ENCODE measurements around the gene PARG.

PARG gene

GRCh38 chr10:49798275-49798674 is 143.6 kb downstream of the PARG start:
- no peak for TF ChIP-seq CTCF (IDR thresholded peaks at IDR 0.05; ENCODE audit: insufficient read depth, low read length)
- no peak for DNase-seq (ENCODE audit: low read depth in 1 of 2, low spot score in 1 of 2)
- H3K27me3 ChIP-seq (ENCODE audit: insufficient read depth, poor library complexity, severe bottlenecking), result no peaks in the 10 kb centered on the region
- no peak overlapping the region for H3K4me3 ChIP-seq (replicated peaks; ENCODE audit: insufficient read depth, low read length)
- H3K27ac ChIP-seq (replicated peaks), result no peak overlapping the region

GRCh38 chr10:49791100-49791499 is 150.7 kb downstream of the PARG start:
- Histone ChIP-seq H3K27me3 (ENCODE audit: insufficient read depth, poor library complexity, severe bottlenecking) (no peaks in the 10 kb centered on the region), H3K4me3 (replicated peaks; ENCODE audit: insufficient read depth, low read length) (no peak overlapping the region), H3K27ac (replicated peaks) (no peak overlapping the region)
- no peak for DNase-seq (ENCODE audit: low read depth in 1 of 2, low spot score in 1 of 2)
- no peak for TF ChIP-seq SPI1 (IDR thresholded peaks at IDR 0.05; ENCODE audit: borderline replicate concordance, low read depth)
- TF ChIP-seq CTCF (IDR thresholded peaks at IDR 0.05; ENCODE audit: insufficient read depth, low read length), result no peak
- TF ChIP-seq POLR2AphosphoS5 (IDR thresholded peaks at IDR 0.05; ENCODE audit: low read depth), result no peak
- no peak for TF ChIP-seq GABPA (IDR thresholded peaks at IDR 0.05; ENCODE audit: low read depth)

- H3K4me3 ChIP-seq (replicated peaks; ENCODE audit: insufficient read depth, low read length), result no peak overlapping the region
- no peak for DNase-seq (ENCODE audit: low read depth in 1 of 2, low spot score in 1 of 2)
- no peaks in the 10 kb centered on the region for H3K27me3 ChIP-seq (ENCODE audit: insufficient read depth, poor library complexity, severe bottlenecking)
- TF ChIP-seq SPI1 (IDR thresholded peaks at IDR 0.05; ENCODE audit: borderline replicate concordance, low read depth) (no peak), REST (IDR thresholded peaks at IDR 0.05; ENCODE audit: insufficient replicate concordance, low read depth) (no peak), POLR2AphosphoS5 (IDR thresholded peaks at IDR 0.05; ENCODE audit: low read depth) (no peak), GABPA (IDR thresholded peaks at IDR 0.05; ENCODE audit: low read depth) (no peak), CTCF (IDR thresholded peaks at IDR 0.05; ENCODE audit: insufficient read depth, low read length) (no peak)
- no peak overlapping the region for H3K27ac ChIP-seq (replicated peaks)
Observed at GRCh38 chr10:49784681-49785080, 157.1 kb downstream of the PARG start.

GRCh38 chr10:49783645-49784044 is 158.2 kb downstream of the PARG start:
- no peak overlapping the region for H3K4me3 ChIP-seq (replicated peaks; ENCODE audit: insufficient read depth, low read length)
- no peak overlapping the region for H3K27ac ChIP-seq (replicated peaks)
- H3K27me3 ChIP-seq (ENCODE audit: insufficient read depth, poor library complexity, severe bottlenecking), result no peaks in the 10 kb centered on the region
- TF ChIP-seq CTCF (IDR thresholded peaks at IDR 0.05; ENCODE audit: insufficient read depth, low read length) (no peak), GABPA (IDR thresholded peaks at IDR 0.05; ENCODE audit: low read depth) (no peak), SPI1 (IDR thresholded peaks at IDR 0.05; ENCODE audit: borderline replicate concordance, low read depth) (no peak), REST (IDR thresholded peaks at IDR 0.05; ENCODE audit: insufficient replicate concordance, low read depth) (no peak), POLR2AphosphoS5 (IDR thresholded peaks at IDR 0.05; ENCODE audit: low read depth) (no peak)
- no peak for DNase-seq (ENCODE audit: low read depth in 1 of 2, low spot score in 1 of 2)

Data from HL-60 (cell line).